ENCODE results near the gene FALEC. TPM values are rescaled to one million over a fixed set of nuclear protein-coding genes. Genes with fewer than 3 reads are reported as not detected.

FALEC gene
- total RNA-seq, 6 experiments from 2014 or later: not detected

DNA sequence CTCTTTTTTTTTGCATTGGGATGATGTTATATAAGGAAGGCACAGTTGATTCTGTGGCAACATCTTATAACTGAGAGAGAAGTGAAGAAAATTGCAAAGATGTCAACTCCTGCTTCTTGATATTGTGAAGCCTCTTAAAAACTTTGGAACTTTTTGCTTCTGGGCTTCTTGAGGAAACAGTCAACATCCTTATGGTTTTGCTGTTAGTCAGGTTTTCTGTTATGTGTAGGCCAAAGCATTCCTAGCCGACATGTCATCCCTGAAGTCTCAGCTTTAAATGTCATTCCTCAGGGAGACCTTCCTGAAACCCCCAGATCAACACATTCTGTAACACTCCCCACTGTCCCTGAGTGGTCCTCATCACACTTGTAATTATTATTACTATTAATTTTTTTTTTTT, 12.6 kb downstream of the FALEC start:
- ATAC-seq (no peak), DNase-seq (no peak)
- no peaks in the 10 kb centered on the region for H3K27me3 ChIP-seq
- TF ChIP-seq, protein P1, sequence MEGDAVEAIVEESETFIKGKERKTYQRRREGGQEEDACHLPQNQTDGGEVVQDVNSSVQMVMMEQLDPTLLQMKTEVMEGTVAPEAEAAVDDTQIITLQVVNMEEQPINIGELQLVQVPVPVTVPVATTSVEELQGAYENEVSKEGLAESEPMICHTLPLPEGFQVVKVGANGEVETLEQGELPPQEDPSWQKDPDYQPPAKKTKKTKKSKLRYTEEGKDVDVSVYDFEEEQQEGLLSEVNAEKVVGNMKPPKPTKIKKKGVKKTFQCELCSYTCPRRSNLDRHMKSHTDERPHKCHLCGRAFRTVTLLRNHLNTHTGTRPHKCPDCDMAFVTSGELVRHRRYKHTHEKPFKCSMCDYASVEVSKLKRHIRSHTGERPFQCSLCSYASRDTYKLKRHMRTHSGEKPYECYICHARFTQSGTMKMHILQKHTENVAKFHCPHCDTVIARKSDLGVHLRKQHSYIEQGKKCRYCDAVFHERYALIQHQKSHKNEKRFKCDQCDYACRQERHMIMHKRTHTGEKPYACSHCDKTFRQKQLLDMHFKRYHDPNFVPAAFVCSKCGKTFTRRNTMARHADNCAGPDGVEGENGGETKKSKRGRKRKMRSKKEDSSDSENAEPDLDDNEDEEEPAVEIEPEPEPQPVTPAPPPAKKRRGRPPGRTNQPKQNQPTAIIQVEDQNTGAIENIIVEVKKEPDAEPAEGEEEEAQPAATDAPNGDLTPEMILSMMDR (IDR thresholded peaks at IDR 0.05): no peak
- H3K9me3 ChIP-seq: no peaks in the 10 kb centered on the region
- no peak overlapping the region for H3K4me3 ChIP-seq
- peaks cover 0 to 23% (median 5%) of the 10 kb centered on the region in 4 donors for H3K4me1 ChIP-seq
- WGBS (ENCODE audit: insufficient coverage, low coverage, low lambda C conversion rate, missing lambda C conversion rate): 100% methylated on average over 1 of the region's 1 CpG
- H3K36me3 ChIP-seq: no peaks in the 10 kb centered on the region
- H3K27ac ChIP-seq: no peak overlapping the region
- intact Hi-C loops (cut with DNase I): no loop called here

DNA sequence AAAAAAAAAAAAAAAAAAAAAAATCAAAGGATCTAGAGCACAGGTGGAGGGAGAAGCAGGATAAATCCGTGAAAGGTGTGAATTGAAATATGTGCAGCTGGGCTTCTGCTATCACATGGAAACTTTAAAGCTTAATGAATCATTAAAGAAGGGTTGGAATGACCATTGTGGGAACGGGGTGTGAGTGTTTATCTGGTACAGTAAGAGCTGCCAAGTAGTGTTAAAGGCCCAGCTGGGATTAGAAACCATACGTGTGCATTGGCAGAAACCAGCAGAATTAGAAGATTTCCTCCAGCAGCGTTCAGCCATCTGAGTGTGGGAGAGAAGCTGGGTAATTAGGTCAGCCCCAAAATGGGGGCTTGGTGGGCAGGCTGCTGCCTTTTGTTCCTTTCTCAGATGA, 13.5 kb downstream of the FALEC start:
- WGBS (ENCODE audit: insufficient coverage, low coverage, low lambda C conversion rate, missing lambda C conversion rate): 24% methylated on average over 4 of the region's 4 CpGs
- DNase-seq (no peak), ATAC-seq (peak in 1 of 4 donors; percentile 23)
- Histone ChIP-seq H3K4me3 (no peak overlapping the region), H3K27me3 (no peaks in the 10 kb centered on the region), H3K27ac (no peak overlapping the region), H3K4me1 (peaks cover 0 to 23% (median 5%) of the 10 kb centered on the region in 4 donors), H3K9me3 (no peaks in the 10 kb centered on the region), H3K36me3 (no peaks in the 10 kb centered on the region)
- TF ChIP-seq, protein P1 (IDR thresholded peaks at IDR 0.05): no peak
- TF ChIP-seq POLR2A (IDR thresholded peaks at IDR 0.05): no peak
- intact Hi-C loops (cut with DNase I): no loop called here

DNA sequence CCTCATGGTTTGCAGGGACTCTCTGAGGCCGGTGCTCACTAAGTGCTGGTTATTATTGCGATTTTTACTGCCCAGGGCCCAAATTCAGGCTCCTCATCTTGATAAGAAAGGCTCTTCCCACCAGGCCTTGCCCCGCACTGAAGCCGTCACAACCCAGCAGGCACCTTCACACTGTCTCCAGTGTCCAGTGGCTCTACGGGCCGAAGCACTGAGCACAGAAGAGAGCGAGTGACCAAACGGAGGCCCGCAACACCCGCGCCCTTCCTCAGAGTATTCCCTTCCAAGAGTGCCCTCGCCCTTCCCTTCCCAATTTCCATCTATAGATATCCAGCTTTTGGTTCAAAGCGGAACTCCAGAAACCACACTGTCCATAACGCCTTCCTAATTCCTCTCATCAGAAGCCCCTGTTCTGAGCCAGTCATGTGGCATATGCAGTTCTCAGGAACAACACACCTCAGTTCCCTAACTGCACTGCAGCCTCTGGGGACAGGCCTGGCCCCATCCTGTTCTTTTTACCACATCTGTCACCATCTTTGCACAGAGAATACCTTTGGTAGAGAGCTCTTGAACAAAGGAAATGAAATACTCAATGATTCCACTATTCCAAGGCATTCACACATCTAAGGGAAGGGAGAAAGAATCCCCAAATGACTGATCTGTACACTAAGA, 15.1 kb downstream of the FALEC start:
- Histone ChIP-seq H3K36me3 (no peaks in the 10 kb centered on the region), H3K27ac (no peak overlapping the region), H3K4me1 (peaks cover 0 to 23% (median 5%) of the 10 kb centered on the region in 4 donors), H3K27me3 (no peaks in the 10 kb centered on the region), H3K9me3 (no peaks in the 10 kb centered on the region), H3K4me3 (no peak overlapping the region)
- intact Hi-C loops (cut with DNase I): loop anchor here in 1 of 2 donors (10.0 kb wide), 1 partner anchor 66 kb away; no protein-coding TSS in a partner anchor
- DNase-seq (peak in 1 of 3 donors; percentile 41), ATAC-seq (no peak)
- TF ChIP-seq POLR2A (IDR thresholded peaks at IDR 0.05): no peak
- TF ChIP-seq, protein P1 (IDR thresholded peaks at IDR 0.05): no peak
- 89% methylated on average over 5 of the region's 14 CpGs for WGBS (ENCODE audit: insufficient coverage, low coverage, low lambda C conversion rate, missing lambda C conversion rate)

DNA sequence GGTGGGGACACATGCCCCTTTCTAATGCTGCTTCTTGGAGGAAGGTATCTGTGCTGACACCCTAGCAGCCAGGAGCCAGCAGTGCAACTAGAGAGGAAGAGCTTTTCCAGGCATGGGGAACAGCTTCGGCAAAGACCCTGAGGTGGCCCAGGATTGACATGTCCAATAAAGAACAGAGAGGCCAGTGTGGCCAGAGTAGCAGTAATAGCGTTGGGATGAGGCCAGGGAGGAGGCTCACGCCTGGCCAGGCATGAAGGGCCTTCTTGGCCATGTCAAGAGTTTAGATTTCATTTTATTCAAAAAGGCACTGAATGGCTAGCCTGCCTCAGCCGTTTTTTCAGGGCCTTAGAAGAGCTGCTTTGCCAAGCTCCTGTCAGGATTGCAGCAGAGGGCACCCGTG, 17.3 kb downstream of the FALEC start:
- Histone ChIP-seq H3K27me3 (no peaks in the 10 kb centered on the region), H3K27ac (peak overlapping the region; percentile 63 to 76 (median 70)), H3K36me3 (no peaks in the 10 kb centered on the region), H3K9me3 (no peaks in the 10 kb centered on the region), H3K4me1 (peaks cover 0 to 23% (median 5%) of the 10 kb centered on the region in 4 donors), H3K4me3 (no peak overlapping the region)
- TF ChIP-seq, protein P1 (IDR thresholded peaks at IDR 0.05): no peak
- TF ChIP-seq POLR2A (IDR thresholded peaks at IDR 0.05): no peak
- DNase-seq (peak in 1 of 3 donors; percentile 41), ATAC-seq (peak in 2 of 4 donors; percentile 11 to 20)
- 18% methylated on average over 4 of the region's 5 CpGs for WGBS (ENCODE audit: insufficient coverage, low coverage, low lambda C conversion rate, missing lambda C conversion rate)
- intact Hi-C loops (cut with DNase I): loop anchor here in 1 of 2 donors (10.0 kb wide), 1 partner anchor 68 kb away; no protein-coding TSS in a partner anchor

Data from right lobe of liver (tissue), 6 donors.